DOHH2 (cell line): Measurements from ENCODE around the gene NCBP3.

Source experiments
- H3F3A ChIP-seq: fragments of 200-600 bp; sonication (generic), shearing (Covaris generic); 2 replicates; pipeline ENCODE4 v1.6.0; 2016; ENCODE audit warnings: antibody characterized with exemption, mild to moderate bottlenecking; ENCODE audit not compliant: control insufficient read depth, insufficient read depth
- H3K27ac ChIP-seq: fragments of 200-600 bp; sonication (generic); 2 replicates; pipeline ENCODE4 v1.5.1; 2014; ENCODE audit warnings: low read depth, mild to moderate bottlenecking, low read length, moderate library complexity
- H3K27me3 ChIP-seq: fragments of 200-600 bp; sonication (generic); 2 replicates; pipeline ENCODE4 v1.6.1; 2014; ENCODE audit warnings: mild to moderate bottlenecking, low read length, mixed read lengths; ENCODE audit not compliant: control insufficient read depth
- H3K36me3 ChIP-seq: fragments of 200-600 bp; sonication (generic); 2 replicates; pipeline ENCODE4 v1.6.1; 2014; ENCODE audit warnings: mild to moderate bottlenecking, low read length, moderate library complexity, mixed read lengths; ENCODE audit not compliant: control insufficient read depth
- H3K4me1 ChIP-seq: fragments of 200-600 bp; sonication (generic); 2 replicates; pipeline ENCODE4 v1.6.1; 2014; ENCODE audit warnings: mild to moderate bottlenecking, low read length, mixed read lengths; ENCODE audit not compliant: control insufficient read depth
- H3K4me2 ChIP-seq: fragments of 200-600 bp; sonication (generic); 2 replicates; pipeline ENCODE4 v1.6.0; 2014; ENCODE audit warnings: mild to moderate bottlenecking, low read length, moderate library complexity
- H3K4me3 ChIP-seq: fragments of 200-600 bp; sonication (generic); 2 replicates; pipeline ENCODE4 v1.5.1; 2014; ENCODE audit warnings: mild to moderate bottlenecking, low read length, mixed read lengths
- H3K79me2 ChIP-seq: fragments of 200-600 bp; sonication (generic); 2 replicates; pipeline ENCODE4 v1.6.1; 2014; ENCODE audit warnings: mild to moderate bottlenecking, low read length, mixed read lengths; ENCODE audit not compliant: control insufficient read depth
- H3K9me2 ChIP-seq: fragments of 200-600 bp; sonication (generic); replicated peaks from 2 replicates; pipeline ENCODE4 v1.6.1; 2014; ENCODE audit warnings: mild to moderate bottlenecking, low read length, mixed read lengths; ENCODE audit not compliant: control insufficient read depth
- H3K9me3 ChIP-seq: fragments of 200-600 bp; sonication (generic); 2 replicates; pipeline ENCODE4 v1.6.1; 2014; ENCODE audit warnings: antibody characterized with exemption, low read length, mixed read lengths; ENCODE audit not compliant: control insufficient read depth, insufficient read depth
- H4K20me1 ChIP-seq: fragments of 200-600 bp; sonication (generic); 2 replicates; pipeline ENCODE4 v1.6.0; 2014; ENCODE audit warnings: low read depth, mild to moderate bottlenecking, antibody characterized with exemption, low read length, moderate library complexity; ENCODE audit not compliant: control insufficient read depth, insufficient read depth
- EZH2phosphoT487 ChIP-seq: fragments of 200-600 bp; sonication (generic); IDR thresholded peaks from 2 replicates; pipeline ENCODE4 v1.6.1; 2017; ENCODE audit warnings: borderline replicate concordance, mild to moderate bottlenecking, antibody characterized with exemption, low read length, moderate library complexity, mixed read lengths
- TF ChIP-seq, protein P1 (sequence below): fragments of 200-600 bp; sonication (generic); IDR thresholded peaks from one replicate; pipeline ENCODE4 v1.5.1; 2014; ENCODE audit warnings: antibody characterized with exemption, mild to moderate bottlenecking, low read depth, low read length; ENCODE audit not compliant: poor library complexity, severe bottlenecking

Gene NCBP3

GRCh38 chr17:3861761-3862681, 16.0 kb upstream of the NCBP3 start:
- Histone ChIP-seq H3K36me3 (no peaks in the 10 kb centered on the region), H3K9me3 (no peaks in the 10 kb centered on the region), H3K79me2 (no peaks in the 10 kb centered on the region), H3K9me2 (no peaks in the 10 kb centered on the region), H3K4me3 (no peak overlapping the region), H3K27ac (no peak overlapping the region), H4K20me1 (no peaks in the 10 kb centered on the region), H3K27me3 (no peaks in the 10 kb centered on the region), H3K4me2 (no peak overlapping the region), H3K4me1 (no peaks in the 10 kb centered on the region), H3F3A (no peaks in the 10 kb centered on the region)
- TF ChIP-seq, protein P1, sequence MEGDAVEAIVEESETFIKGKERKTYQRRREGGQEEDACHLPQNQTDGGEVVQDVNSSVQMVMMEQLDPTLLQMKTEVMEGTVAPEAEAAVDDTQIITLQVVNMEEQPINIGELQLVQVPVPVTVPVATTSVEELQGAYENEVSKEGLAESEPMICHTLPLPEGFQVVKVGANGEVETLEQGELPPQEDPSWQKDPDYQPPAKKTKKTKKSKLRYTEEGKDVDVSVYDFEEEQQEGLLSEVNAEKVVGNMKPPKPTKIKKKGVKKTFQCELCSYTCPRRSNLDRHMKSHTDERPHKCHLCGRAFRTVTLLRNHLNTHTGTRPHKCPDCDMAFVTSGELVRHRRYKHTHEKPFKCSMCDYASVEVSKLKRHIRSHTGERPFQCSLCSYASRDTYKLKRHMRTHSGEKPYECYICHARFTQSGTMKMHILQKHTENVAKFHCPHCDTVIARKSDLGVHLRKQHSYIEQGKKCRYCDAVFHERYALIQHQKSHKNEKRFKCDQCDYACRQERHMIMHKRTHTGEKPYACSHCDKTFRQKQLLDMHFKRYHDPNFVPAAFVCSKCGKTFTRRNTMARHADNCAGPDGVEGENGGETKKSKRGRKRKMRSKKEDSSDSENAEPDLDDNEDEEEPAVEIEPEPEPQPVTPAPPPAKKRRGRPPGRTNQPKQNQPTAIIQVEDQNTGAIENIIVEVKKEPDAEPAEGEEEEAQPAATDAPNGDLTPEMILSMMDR = no peak
- TF ChIP-seq EZH2phosphoT487 = no peak

DNA sequence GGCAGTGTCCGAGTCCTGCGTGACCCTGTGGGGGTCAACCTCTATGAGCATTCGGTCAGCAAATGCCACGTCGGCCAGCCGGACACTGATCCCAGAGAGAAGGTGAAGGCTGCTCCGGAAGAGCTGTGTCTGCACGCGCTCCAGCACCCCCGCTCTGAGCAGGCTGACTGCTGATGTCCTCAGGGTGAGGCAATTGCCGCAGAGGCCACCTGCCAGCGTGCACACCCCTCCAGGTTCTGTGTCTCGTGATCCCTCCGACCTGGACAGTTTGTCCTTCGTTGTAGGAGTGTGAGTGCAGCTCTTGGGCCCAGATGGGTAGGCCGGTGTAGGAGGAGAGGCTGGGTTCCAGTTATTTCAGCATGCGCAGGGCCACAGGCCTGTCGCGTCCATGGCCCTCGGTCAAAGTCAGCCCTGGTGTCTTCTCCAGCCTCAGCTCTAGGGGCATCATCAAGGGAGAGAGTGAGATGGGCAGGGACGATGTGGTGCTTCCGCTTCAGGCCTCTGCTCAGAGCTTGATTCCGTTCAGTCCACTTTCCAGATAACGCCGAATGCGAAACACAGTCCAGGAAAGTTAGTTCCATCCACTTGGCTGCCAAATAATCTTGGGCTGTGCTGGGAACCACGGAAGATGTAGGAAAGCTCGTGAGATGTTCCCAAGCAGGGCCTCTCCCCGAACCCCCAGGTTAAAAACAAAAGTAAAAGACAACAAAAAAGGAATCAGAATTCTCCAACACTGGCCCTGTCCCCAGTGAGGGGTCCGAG, 15.1 kb upstream of the NCBP3 start:
- H3K9me2 ChIP-seq = no peaks in the 10 kb centered on the region
- no peak overlapping the region for H3K27ac ChIP-seq
- H3K4me1 ChIP-seq = no peaks in the 10 kb centered on the region
- no peaks in the 10 kb centered on the region for H3K27me3 ChIP-seq
- no peak overlapping the region for H3K4me3 ChIP-seq
- TF ChIP-seq, protein P1 = no peak
- no peak for TF ChIP-seq EZH2phosphoT487
- no peaks in the 10 kb centered on the region for H3K79me2 ChIP-seq
- no peaks in the 10 kb centered on the region for H3F3A ChIP-seq
- H3K36me3 ChIP-seq = no peaks in the 10 kb centered on the region
- no peaks in the 10 kb centered on the region for H4K20me1 ChIP-seq
- H3K9me3 ChIP-seq = no peaks in the 10 kb centered on the region
- H3K4me2 ChIP-seq = no peak overlapping the region

DNA sequence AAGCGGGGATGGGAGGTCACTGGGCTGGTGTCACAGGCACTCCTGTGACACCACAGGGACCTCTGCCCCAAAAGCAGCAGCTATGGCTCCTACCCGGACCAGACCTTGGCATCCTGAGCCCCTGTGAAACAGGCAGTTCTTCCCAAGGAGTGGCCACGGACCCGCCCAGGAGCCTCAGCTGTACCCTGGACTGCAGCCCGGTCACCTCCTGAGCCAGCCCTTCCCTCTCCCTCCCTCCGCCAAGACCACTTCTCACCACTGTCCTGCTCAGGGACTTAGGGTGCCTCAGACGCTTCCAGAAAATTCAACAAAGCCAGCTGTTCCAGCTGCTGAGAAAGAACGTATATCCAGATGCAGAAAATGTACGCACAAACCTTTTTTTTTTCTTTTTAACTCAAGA, 13.9 kb upstream of the NCBP3 start:
- no peak overlapping the region for H3K4me2 ChIP-seq
- no peaks in the 10 kb centered on the region for H3K9me2 ChIP-seq
- no peaks in the 10 kb centered on the region for H3K9me3 ChIP-seq
- H3K4me3 ChIP-seq = no peak overlapping the region
- TF ChIP-seq EZH2phosphoT487 = no peak
- TF ChIP-seq, protein P1 = no peak
- H3K79me2 ChIP-seq = no peaks in the 10 kb centered on the region
- H3K36me3 ChIP-seq = no peaks in the 10 kb centered on the region
- H3K27me3 ChIP-seq = no peaks in the 10 kb centered on the region
- no peaks in the 10 kb centered on the region for H4K20me1 ChIP-seq
- H3F3A ChIP-seq = no peaks in the 10 kb centered on the region
- H3K27ac ChIP-seq = no peak overlapping the region
- no peaks in the 10 kb centered on the region for H3K4me1 ChIP-seq
